ENCODE measurements around the gene HDGFL3.

HDGFL3 gene

GRCh38 chr15:83106994-83107840, 100.4 kb downstream of the HDGFL3 start, which contains the start of gene TM6SF1:
Gene TM6SF1, plus strand, starts transcription at chr15:83107645. Its CDS starts 36 bp downstream, at chr15:83107681.
- no peak within 1 kb of the TSS for H2BK5ac ChIP-seq (ENCODE audit: low read length)
- no peaks in the 10 kb centered on the region for H3K27me3 ChIP-seq (ENCODE audit: insufficient read depth, low read length, poor library complexity)
- no peaks in the 10 kb centered on the region for H3K79me2 ChIP-seq (ENCODE audit: control insufficient read depth, insufficient read depth, low read length)
- H3K56ac ChIP-seq (ENCODE audit: low read length): peak within 1 kb of the TSS; percentile 81
- no peak within 1 kb of the TSS for H2AK5ac ChIP-seq (ENCODE audit: low read length)
- H3K23ac ChIP-seq (ENCODE audit: low read length): no peak within 1 kb of the TSS
- peak within 1 kb of the TSS; percentile 61 for H3K9ac ChIP-seq (ENCODE audit: low read length)
- no peaks in the 10 kb centered on the region for H3K36me3 ChIP-seq (ENCODE audit: control insufficient read depth, insufficient read depth, low read length)
- peak within 1 kb of the TSS; percentile 35 for H3K4me2 ChIP-seq (ENCODE audit: low read length)
- no peak within 1 kb of the TSS for H2BK120ac ChIP-seq (ENCODE audit: low read depth, low read length)
- H3K4me1 ChIP-seq (ENCODE audit: control insufficient read depth, low read depth, low read length): no peaks in the 10 kb centered on the region
- H3K4ac ChIP-seq (ENCODE audit: low read depth, low read length): peak within 1 kb of the TSS; percentile 39
- no peaks in the 10 kb centered on the region for H3K79me1 ChIP-seq (ENCODE audit: low read length)
- peak within 1 kb of the TSS; percentile 32 for H3K4me3 ChIP-seq (ENCODE audit: low read length)
- H3K27ac ChIP-seq (ENCODE audit: low read depth, low read length): no peak within 1 kb of the TSS
- H2BK15ac ChIP-seq (replicated peaks; ENCODE audit: low read depth): no peak within 1 kb of the TSS
- no peak within 1 kb of the TSS for H4K8ac ChIP-seq (ENCODE audit: low read depth, low read length)
- no CpG with 5 or more reads among the region's 97 CpGs for WGBS (ENCODE audit: extremely low coverage, insufficient coverage, low lambda C conversion rate)
- no peak within 1 kb of the TSS for H4K5ac ChIP-seq (ENCODE audit: low read length)
- peak within 1 kb of the TSS; percentile 6 for H3K18ac ChIP-seq (ENCODE audit: low read length)
- peak; percentile 48 for DNase-seq

- Histone ChIP-seq H3K79me2 (ENCODE audit: control insufficient read depth, insufficient read depth, low read length) (no peaks in the 10 kb centered on the region), H3K27ac (ENCODE audit: low read depth, low read length) (no peak overlapping the region), H3K36me3 (ENCODE audit: control insufficient read depth, insufficient read depth, low read length) (no peaks in the 10 kb centered on the region), H3K23ac (ENCODE audit: low read length) (no peak overlapping the region), H2BK120ac (ENCODE audit: low read depth, low read length) (no peak overlapping the region), H3K9ac (ENCODE audit: low read length) (no peak overlapping the region), H3K4me2 (ENCODE audit: low read length) (no peak overlapping the region), H4K8ac (ENCODE audit: low read depth, low read length) (no peak overlapping the region), H4K5ac (ENCODE audit: low read length) (no peak overlapping the region), H3K79me1 (ENCODE audit: low read length) (no peaks in the 10 kb centered on the region), H3K4me3 (ENCODE audit: low read length) (no peak overlapping the region), H2BK15ac (replicated peaks; ENCODE audit: low read depth) (no peak overlapping the region), H3K56ac (ENCODE audit: low read length) (no peak overlapping the region), H3K18ac (ENCODE audit: low read length) (no peak overlapping the region), H2AK5ac (ENCODE audit: low read length) (no peak overlapping the region), H2BK5ac (ENCODE audit: low read length) (no peak overlapping the region), H3K27me3 (ENCODE audit: insufficient read depth, low read length, poor library complexity) (no peaks in the 10 kb centered on the region), H3K4ac (ENCODE audit: low read depth, low read length) (no peak overlapping the region), H3K4me1 (ENCODE audit: control insufficient read depth, low read depth, low read length) (no peaks in the 10 kb centered on the region)
- no peak for DNase-seq
- WGBS (ENCODE audit: extremely low coverage, insufficient coverage, low lambda C conversion rate): no CpG with 5 or more reads among the region's 1 CpG
Measured at GRCh38 chr15:83105440-83105839, 102.2 kb downstream of the HDGFL3 start.

- Histone ChIP-seq H4K8ac (ENCODE audit: low read depth, low read length) (no peak overlapping the region), H3K27ac (ENCODE audit: low read depth, low read length) (no peak overlapping the region), H4K5ac (ENCODE audit: low read length) (no peak overlapping the region), H3K36me3 (ENCODE audit: control insufficient read depth, insufficient read depth, low read length) (no peaks in the 10 kb centered on the region), H2BK15ac (replicated peaks; ENCODE audit: low read depth) (no peak overlapping the region), H3K27me3 (ENCODE audit: insufficient read depth, low read length, poor library complexity) (no peaks in the 10 kb centered on the region), H3K79me1 (ENCODE audit: low read length) (no peaks in the 10 kb centered on the region), H3K18ac (ENCODE audit: low read length) (no peak overlapping the region), H2BK5ac (ENCODE audit: low read length) (no peak overlapping the region), H3K79me2 (ENCODE audit: control insufficient read depth, insufficient read depth, low read length) (no peaks in the 10 kb centered on the region), H3K9ac (ENCODE audit: low read length) (no peak overlapping the region), H3K4me1 (ENCODE audit: control insufficient read depth, low read depth, low read length) (no peaks in the 10 kb centered on the region), H3K4me2 (ENCODE audit: low read length) (no peak overlapping the region), H3K56ac (ENCODE audit: low read length) (no peak overlapping the region), H3K23ac (ENCODE audit: low read length) (no peak overlapping the region), H3K4ac (ENCODE audit: low read depth, low read length) (no peak overlapping the region), H2BK120ac (ENCODE audit: low read depth, low read length) (no peak overlapping the region), H3K4me3 (ENCODE audit: low read length) (no peak overlapping the region), H2AK5ac (ENCODE audit: low read length) (no peak overlapping the region)
- WGBS (ENCODE audit: extremely low coverage, insufficient coverage, low lambda C conversion rate): no CpG with 5 or more reads among the region's 4 CpGs
- no peak for DNase-seq
Measured at GRCh38 chr15:83104141-83104540, 103.5 kb downstream of the HDGFL3 start.

- H2BK15ac ChIP-seq (replicated peaks; ENCODE audit: low read depth): no peak overlapping the region
- H3K9ac ChIP-seq (ENCODE audit: low read length): no peak overlapping the region
- no peaks in the 10 kb centered on the region for H3K79me2 ChIP-seq (ENCODE audit: control insufficient read depth, insufficient read depth, low read length)
- H4K5ac ChIP-seq (ENCODE audit: low read length): no peak overlapping the region
- H4K8ac ChIP-seq (ENCODE audit: low read depth, low read length): no peak overlapping the region
- no peaks in the 10 kb centered on the region for H3K27me3 ChIP-seq (ENCODE audit: insufficient read depth, low read length, poor library complexity)
- H3K4me2 ChIP-seq (ENCODE audit: low read length): no peak overlapping the region
- DNase-seq: no peak
- no peak overlapping the region for H3K18ac ChIP-seq (ENCODE audit: low read length)
- no peaks in the 10 kb centered on the region for H3K36me3 ChIP-seq (ENCODE audit: control insufficient read depth, insufficient read depth, low read length)
- no peak overlapping the region for H3K23ac ChIP-seq (ENCODE audit: low read length)
- H3K27ac ChIP-seq (ENCODE audit: low read depth, low read length): no peak overlapping the region
- no peak overlapping the region for H3K4me3 ChIP-seq (ENCODE audit: low read length)
- no peak overlapping the region for H3K56ac ChIP-seq (ENCODE audit: low read length)
- no peak overlapping the region for H2BK120ac ChIP-seq (ENCODE audit: low read depth, low read length)
- no peak overlapping the region for H2BK5ac ChIP-seq (ENCODE audit: low read length)
- H3K4ac ChIP-seq (ENCODE audit: low read depth, low read length): no peak overlapping the region
- H2AK5ac ChIP-seq (ENCODE audit: low read length): no peak overlapping the region
- no peaks in the 10 kb centered on the region for H3K4me1 ChIP-seq (ENCODE audit: control insufficient read depth, low read depth, low read length)
- no CpG with 5 or more reads among the region's 2 CpGs for WGBS (ENCODE audit: extremely low coverage, insufficient coverage, low lambda C conversion rate)
- H3K79me1 ChIP-seq (ENCODE audit: low read length): no peaks in the 10 kb centered on the region
Measured at GRCh38 chr15:83102346-83102745, 105.3 kb downstream of the HDGFL3 start.

DNA sequence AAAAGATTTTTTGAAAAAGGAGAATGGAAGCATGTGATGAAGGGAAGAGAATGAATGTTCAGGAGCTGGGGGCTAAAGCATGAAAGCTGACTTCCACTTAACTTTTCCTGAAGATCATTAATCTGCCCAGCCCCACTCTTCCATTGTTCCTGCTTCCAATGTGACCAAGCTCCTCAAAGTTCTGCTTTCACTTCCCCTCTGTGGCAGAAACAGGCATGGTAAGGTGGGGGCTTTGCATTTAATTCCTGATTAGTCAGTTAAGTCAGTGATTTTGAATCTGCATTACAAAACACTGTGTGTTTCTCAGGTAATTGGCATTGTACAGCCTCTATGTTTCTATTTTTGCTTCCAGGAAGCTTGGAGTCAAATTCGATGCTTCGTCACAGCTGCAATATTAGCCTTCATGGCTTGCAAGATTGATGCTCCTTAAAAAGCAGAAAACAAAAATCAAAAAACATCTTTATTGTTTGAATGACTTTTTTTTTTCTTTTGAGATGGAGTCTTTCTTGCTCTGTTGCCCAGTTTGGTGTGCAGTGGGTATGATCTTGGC, 107.5 kb downstream of the HDGFL3 start:
- Histone ChIP-seq H3K4ac (ENCODE audit: low read depth, low read length) (no peak overlapping the region), H2BK5ac (ENCODE audit: low read length) (no peak overlapping the region), H2AK5ac (ENCODE audit: low read length) (no peak overlapping the region), H3K79me2 (ENCODE audit: control insufficient read depth, insufficient read depth, low read length) (no peaks in the 10 kb centered on the region), H3K56ac (ENCODE audit: low read length) (no peak overlapping the region), H4K5ac (ENCODE audit: low read length) (no peak overlapping the region), H3K79me1 (ENCODE audit: low read length) (no peaks in the 10 kb centered on the region), H2BK15ac (replicated peaks; ENCODE audit: low read depth) (no peak overlapping the region), H3K36me3 (ENCODE audit: control insufficient read depth, insufficient read depth, low read length) (no peaks in the 10 kb centered on the region), H3K18ac (ENCODE audit: low read length) (no peak overlapping the region), H3K9ac (ENCODE audit: low read length) (no peak overlapping the region), H2BK120ac (ENCODE audit: low read depth, low read length) (no peak overlapping the region), H3K23ac (ENCODE audit: low read length) (no peak overlapping the region), H4K8ac (ENCODE audit: low read depth, low read length) (no peak overlapping the region), H3K4me3 (ENCODE audit: low read length) (no peak overlapping the region), H3K4me1 (ENCODE audit: control insufficient read depth, low read depth, low read length) (no peaks in the 10 kb centered on the region), H3K4me2 (ENCODE audit: low read length) (no peak overlapping the region), H3K27me3 (ENCODE audit: insufficient read depth, low read length, poor library complexity) (no peaks in the 10 kb centered on the region), H3K27ac (ENCODE audit: low read depth, low read length) (no peak overlapping the region)
- DNase-seq: no peak
- no CpG with 5 or more reads among the region's 2 CpGs for whole genome bisulfite sequencing (ENCODE audit: extremely low coverage, insufficient coverage, low lambda C conversion rate)
